Measurements from ENCODE around the gene NFIB.

DNA sequence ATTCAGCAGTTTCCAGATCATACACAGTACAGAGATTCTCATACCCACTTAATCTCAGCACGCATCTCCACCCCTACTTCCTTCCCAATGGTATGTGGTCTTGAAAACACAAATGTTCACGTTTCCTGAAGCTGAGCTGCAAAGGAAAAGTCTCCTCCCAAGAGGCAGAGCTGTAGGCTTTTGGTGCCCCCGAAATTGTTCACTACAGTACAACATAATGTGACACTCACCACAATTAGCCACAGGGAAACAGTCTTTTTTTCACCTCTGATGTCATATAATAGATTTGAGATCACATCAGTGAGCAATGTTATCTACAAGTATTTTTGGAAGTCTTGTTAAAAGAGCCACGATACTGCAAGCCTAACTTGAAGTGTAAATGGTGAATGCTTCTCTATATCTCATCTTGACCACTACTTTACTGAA lies 40.2 kb downstream of the NFIB start:
- TF ChIP-seq, protein P1, sequence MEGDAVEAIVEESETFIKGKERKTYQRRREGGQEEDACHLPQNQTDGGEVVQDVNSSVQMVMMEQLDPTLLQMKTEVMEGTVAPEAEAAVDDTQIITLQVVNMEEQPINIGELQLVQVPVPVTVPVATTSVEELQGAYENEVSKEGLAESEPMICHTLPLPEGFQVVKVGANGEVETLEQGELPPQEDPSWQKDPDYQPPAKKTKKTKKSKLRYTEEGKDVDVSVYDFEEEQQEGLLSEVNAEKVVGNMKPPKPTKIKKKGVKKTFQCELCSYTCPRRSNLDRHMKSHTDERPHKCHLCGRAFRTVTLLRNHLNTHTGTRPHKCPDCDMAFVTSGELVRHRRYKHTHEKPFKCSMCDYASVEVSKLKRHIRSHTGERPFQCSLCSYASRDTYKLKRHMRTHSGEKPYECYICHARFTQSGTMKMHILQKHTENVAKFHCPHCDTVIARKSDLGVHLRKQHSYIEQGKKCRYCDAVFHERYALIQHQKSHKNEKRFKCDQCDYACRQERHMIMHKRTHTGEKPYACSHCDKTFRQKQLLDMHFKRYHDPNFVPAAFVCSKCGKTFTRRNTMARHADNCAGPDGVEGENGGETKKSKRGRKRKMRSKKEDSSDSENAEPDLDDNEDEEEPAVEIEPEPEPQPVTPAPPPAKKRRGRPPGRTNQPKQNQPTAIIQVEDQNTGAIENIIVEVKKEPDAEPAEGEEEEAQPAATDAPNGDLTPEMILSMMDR (IDR thresholded peaks at IDR 0.05): no peak
- TF ChIP-seq POLR2AphosphoS5 (IDR thresholded peaks at IDR 0.05) (no peak), POLR2A (IDR thresholded peaks at IDR 0.05) (no peak), EP300 (IDR thresholded peaks at IDR 0.05) (no peak)

All from stomach (tissue), 4 donors.